WTC11 (cell line): ENCODE data around the gene LRP3.

Experiments used
- CBFB ChIP-seq: sonication (generic); formaldehyde crosslinking; IDR thresholded peaks from 2 replicates; pipeline ENCODE4 v1.8.1; 2022; ENCODE audit warnings: mild to moderate bottlenecking, low read depth, missing genetic modification reagents
- CREB1 ChIP-seq: sonication (generic); formaldehyde crosslinking; IDR thresholded peaks from 2 replicates; pipeline ENCODE4 v1.8.0; 2023; ENCODE audit warnings: mild to moderate bottlenecking, missing genetic modification reagents
- CTCF ChIP-seq: fragments of 200-600 bp; IDR thresholded peaks from 2 replicates; pipeline ENCODE4 v1.8.0; 2022; ENCODE audit warnings: antibody characterized with exemption
- FOXP1 ChIP-seq: sonication (generic); formaldehyde crosslinking; IDR thresholded peaks from 2 replicates; pipeline ENCODE4 v1.8.0; 2022; ENCODE audit warnings: missing genetic modification reagents, mild to moderate bottlenecking, moderate library complexity, borderline replicate concordance
- IRF2 ChIP-seq: sonication (generic); formaldehyde crosslinking; IDR thresholded peaks from 2 replicates; pipeline ENCODE4 v1.8.0; 2022; ENCODE audit warnings: low read depth, missing genetic modification reagents, borderline replicate concordance
- KAT7 ChIP-seq: sonication (generic); formaldehyde crosslinking; IDR thresholded peaks from 2 replicates; pipeline ENCODE4 v1.8.1; 2023; ENCODE audit warnings: missing genetic modification reagents, mild to moderate bottlenecking, borderline replicate concordance
- PREB ChIP-seq: sonication (generic); formaldehyde crosslinking; IDR thresholded peaks from 2 replicates; pipeline ENCODE4 v1.8.1; 2022; ENCODE audit warnings: mild to moderate bottlenecking, missing genetic modification reagents, moderate library complexity, borderline replicate concordance
- SP1 ChIP-seq: sonication (generic); formaldehyde crosslinking; conservative IDR thresholded peaks from 2 replicates; pipeline ENCODE4 v1.8.1; 2022; ENCODE audit warnings: missing genetic modification reagents
- TEAD1 ChIP-seq: sonication (generic); formaldehyde crosslinking; IDR thresholded peaks from 2 replicates; pipeline ENCODE4 v1.8.0; 2022; ENCODE audit warnings: mild to moderate bottlenecking, missing genetic modification reagents
- TEAD4 ChIP-seq: sonication (generic); formaldehyde crosslinking; IDR thresholded peaks from 2 replicates; pipeline ENCODE4 v1.8.0; 2022; ENCODE audit warnings: mild to moderate bottlenecking, missing genetic modification reagents
- ZSCAN18 ChIP-seq: fragments of 250-450 bp; sonication (Bioruptor Pico); IDR thresholded peaks from 2 replicates; pipeline ENCODE4 v2.1.2; 2022; ENCODE audit warnings: mild to moderate bottlenecking, moderate library complexity

GRCh38 chr19:33214596-33214995 lies 20.5 kb downstream of the LRP3 start:
- TF ChIP-seq CTCF (no peak), PREB (CRISPR knock-in tag) (no peak), CBFB (CRISPR knock-in tag) (no peak), ZSCAN18 (no peak), SP1 (no peak), TEAD1 (no peak), KAT7 (no peak), CREB1 (CRISPR knock-in tag) (no peak), IRF2 (CRISPR knock-in tag) (no peak), FOXP1 (CRISPR knock-in tag) (no peak), TEAD4 (no peak)
